Esophagus squamous epithelium (tissue), 5 donors: ENCODE data around the gene VCX3B. TPM values are rescaled to one million over a fixed set of nuclear protein-coding genes. Genes with fewer than 3 reads are reported as not detected.
"Not testable (repeated sequence)": the region's sequence is repeated elsewhere in the genome, so short reads cannot be mapped to it uniquely, and the experiment has no call there.

Experiments
- DNase-seq: peaks from one replicate; lab custom pipeline; 2025; lab: John Stamatoyannopoulos, UW
- H3K27ac ChIP-seq, 4 donors: fragments of 200-600 bp; sonication (generic); one replicate each; pipeline ENCODE4 v1.5.1; 2016 to 2019; ENCODE audit warnings: mild to moderate bottlenecking in 1 of 4
- H3K27me3 ChIP-seq, 4 donors: fragments of 200-600 bp; sonication (generic); 1 replicate in 3 of 4; 2 replicates in 1 of 4; pipeline versions ENCODE4 v1.5.1 to v1.6.0; 2017 to 2021; ENCODE audit warnings: antibody characterized with exemption in 1 of 4
- H3K36me3 ChIP-seq, 3 donors: fragments of 200-600 bp; sonication (generic); one replicate each; pipeline ENCODE4 v1.5.1; 2016 to 2019
- H3K4me1 ChIP-seq, 3 donors: fragments of 200-600 bp; sonication (generic); one replicate each; pipeline ENCODE4 v1.5.1; 2017 to 2019
- H3K4me3 ChIP-seq, 4 donors: fragments of 200-600 bp; sonication (generic); 1 replicate in 3 of 4; 2 replicates in 1 of 4; pipeline ENCODE4 v1.5.1; 2016 to 2019; ENCODE audit warnings: mild to moderate bottlenecking in 2 of 4, moderate library complexity in 1 of 4
- H3K9me3 ChIP-seq, 3 donors: fragments of 200-600 bp; sonication (generic); one replicate each; pipeline ENCODE4 v1.5.1; 2016 to 2019
- CTCF ChIP-seq, 6 experiments: fragments of 450-650 bp in 4 of 6; fragments of 200-600 bp in 2 of 6; sonication (generic) in 2 of 6; IDR thresholded peaks; one replicate each; pipeline ENCODE4 v1.5.1; 2016 to 2019; ENCODE audit warnings: antibody characterized with exemption in 6 of 6, mild to moderate bottlenecking in 4 of 6, moderate library complexity in 4 of 6
- POLR2A ChIP-seq, 4 donors: fragments of 450-650 bp; IDR thresholded peaks; one replicate each; pipeline ENCODE4 v1.6.1; 2017; ENCODE audit warnings: antibody characterized with exemption in 4 of 4, mild to moderate bottlenecking in 4 of 4, moderate library complexity in 3 of 4
- WGBS, 2 donors: methylation state at CpG; one replicate each; pipeline ENCODE4 v1.1.5; 2018; 5-methylcytosine and 5-hydroxymethylcytosine counted together
- intact Hi-C: fragments of 100-400 bp; cut with DNase I; formaldehyde crosslinking; loops from one replicate; pipeline ENCODE4 v1.15.0; 2022
- total RNA-seq, 4 donors: library from RNA; depleted of rRNA; stranded (reverse); fragments of >200 nt; gene quantifications; one replicate each; pipeline ENCODE4 v1.1.0, GENCODE V29; 2016
- donor health status: DM: yes; HTN: yes; CAD: no.

The VCX3B gene
- total RNA-seq, 4 donors from 2014 or later = not detected

GRCh38 chrX:8462488-8462887, 2.1 kb upstream of the VCX3B start:
- DNase-seq = no peak
- Histone ChIP-seq H3K4me1 (no peaks in the 10 kb centered on the region), H3K27ac (no peak overlapping the region), H3K9me3 (no peaks in the 10 kb centered on the region), H3K4me3 (no peak overlapping the region), H3K36me3 (no peaks in the 10 kb centered on the region), H3K27me3 (no peaks in the 10 kb centered on the region)
- TF ChIP-seq POLR2A (IDR thresholded peaks at IDR 0.05) = no peak
- TF ChIP-seq CTCF (IDR thresholded peaks at IDR 0.05) = no peak
- intact Hi-C loops = no loop called here

- Histone ChIP-seq H3K36me3 (no peaks in the 10 kb centered on the region), H3K27me3 (no peaks in the 10 kb centered on the region), H3K9me3 (no peaks in the 10 kb centered on the region), H3K4me3 (no peak overlapping the region), H3K27ac (no peak overlapping the region), H3K4me1 (no peaks in the 10 kb centered on the region)
- TF ChIP-seq CTCF (IDR thresholded peaks at IDR 0.05) = no peak
- no peak for TF ChIP-seq POLR2A (IDR thresholded peaks at IDR 0.05)
- no peak for DNase-seq
- WGBS, 2 donors = 56 to 79% methylated on average over 4 to 8 of the region's 8 CpGs
- intact Hi-C loops = no loop called here
Observed at GRCh38 chrX:8484360-8484949, 19.8 kb downstream of the VCX3B start.

DNA sequence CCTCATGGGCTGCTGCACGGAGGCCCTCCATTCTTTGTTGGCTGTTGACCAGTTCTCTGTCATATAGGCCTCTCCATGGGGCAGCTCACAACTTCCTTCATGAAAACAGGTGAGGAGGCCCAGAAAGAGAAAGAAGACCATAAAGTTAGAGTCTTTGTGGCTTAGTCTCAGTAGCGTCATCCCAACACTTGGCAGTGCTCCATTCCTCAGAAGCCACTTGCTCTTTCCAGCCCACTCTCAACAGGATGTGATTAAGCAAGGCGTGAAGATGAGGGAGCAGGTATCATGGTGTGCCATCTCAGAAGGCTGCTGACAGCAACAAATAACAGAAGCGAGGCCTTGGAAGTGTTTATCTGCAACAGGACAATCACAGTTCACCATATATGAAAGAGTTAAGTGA, 30.4 kb downstream of the VCX3B start:
- H3K4me3 ChIP-seq, H3K27ac ChIP-seq, H3K36me3 ChIP-seq, H3K4me1 ChIP-seq, DNase-seq, intact Hi-C loops, H3K9me3 ChIP-seq, H3K27me3 ChIP-seq: not testable (repeated sequence)
- 61 to 100% methylated on average over 1 to 2 of the region's 4 CpGs for WGBS, 2 donors

GRCh38 chrX:8500203-8500602, 35.6 kb downstream of the VCX3B start:
- H3K4me3 ChIP-seq = no peak overlapping the region
- no peak for DNase-seq
- no peaks in the 10 kb centered on the region for H3K36me3 ChIP-seq
- H3K27me3 ChIP-seq = no peaks in the 10 kb centered on the region
- no peaks in the 10 kb centered on the region for H3K9me3 ChIP-seq
- WGBS, 2 donors = 82 to 83% methylated on average over 4 of the region's 4 CpGs
- TF ChIP-seq CTCF (IDR thresholded peaks at IDR 0.05) (no peak), POLR2A (IDR thresholded peaks at IDR 0.05) (no peak)
- no peak overlapping the region for H3K27ac ChIP-seq
- intact Hi-C loops = no loop called here
- no peaks in the 10 kb centered on the region for H3K4me1 ChIP-seq

DNA sequence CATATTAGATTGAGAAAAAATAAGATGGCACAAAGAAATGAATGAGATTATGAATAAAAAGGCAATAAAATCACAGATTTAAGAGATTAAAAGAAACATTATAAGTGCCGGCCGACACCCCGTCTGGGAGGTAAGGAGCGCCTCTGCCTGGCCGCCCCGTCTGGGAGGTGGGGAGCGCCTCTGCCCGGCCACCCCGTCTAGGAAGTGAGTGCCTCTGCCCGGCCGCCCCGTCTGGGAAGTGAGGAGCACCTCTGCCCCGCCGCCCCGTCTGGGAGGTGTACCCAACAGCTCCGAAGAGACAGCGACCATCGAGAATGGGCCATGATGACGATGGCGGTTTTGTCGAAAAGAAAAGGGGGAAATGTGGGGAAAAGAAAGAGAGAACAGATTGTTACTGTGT, 37.5 kb downstream of the VCX3B start:
- intact Hi-C loops, H3K27me3 ChIP-seq, DNase-seq, H3K9me3 ChIP-seq, H3K4me3 ChIP-seq, H3K27ac ChIP-seq, H3K36me3 ChIP-seq, H3K4me1 ChIP-seq: not testable (repeated sequence)
- WGBS, 2 donors = 90 to 96% methylated on average over 4 to 10 of the region's 21 CpGs

- TF ChIP-seq POLR2A (IDR thresholded peaks at IDR 0.05) (no peak), CTCF (IDR thresholded peaks at IDR 0.05) (no peak)
- Histone ChIP-seq H3K9me3 (no peaks in the 10 kb centered on the region), H3K27me3 (no peaks in the 10 kb centered on the region), H3K36me3 (no peaks in the 10 kb centered on the region), H3K27ac (no peak overlapping the region), H3K4me3 (no peak overlapping the region), H3K4me1 (no peaks in the 10 kb centered on the region)
- 46 to 53% methylated on average over 6 of the region's 6 CpGs for WGBS, 2 donors
- intact Hi-C loops = no loop called here
- DNase-seq = no peak
Observed at GRCh38 chrX:8504451-8504850, 39.8 kb downstream of the VCX3B start.
